ENCODE measurements around the gene CCIN.

- TF ChIP-seq PREB (CRISPR knock-in tag; IDR thresholded peaks at IDR 0.05; ENCODE audit: borderline replicate concordance) (no peak), CTCF (IDR thresholded peaks at IDR 0.05) (no peak), NR3C1 (CRISPR knock-in tag; conservative IDR thresholded peaks at IDR 0.05; ENCODE audit: low read depth) (no peak), ZBTB43 (CRISPR knock-in tag; IDR thresholded peaks at IDR 0.05) (no peak), ATF1 (CRISPR knock-in tag; IDR thresholded peaks at IDR 0.05) (no peak), TP53 (CRISPR knock-in tag; IDR thresholded peaks at IDR 0.05) (no peak), ZNF416 (CRISPR knock-in tag; IDR thresholded peaks at IDR 0.05) (no peak), ESRRA (CRISPR knock-in tag; IDR thresholded peaks at IDR 0.05; ENCODE audit: borderline replicate concordance) (no peak), ZNF138 (CRISPR knock-in tag; conservative IDR thresholded peaks at IDR 0.05) (no peak), JUN (CRISPR knock-in tag; IDR thresholded peaks at IDR 0.05) (no peak), IRF2 (CRISPR knock-in tag; IDR thresholded peaks at IDR 0.05; ENCODE audit: borderline replicate concordance, low read depth) (no peak), MAX (CRISPR knock-in tag; IDR thresholded peaks at IDR 0.05) (no peak)
Measured at GRCh38 chr9:36150574-36151315, 18.4 kb upstream of the CCIN start.
